Endothelial cell of umbilical vein (primary cell): ENCODE results near the gene MGAT5. TPM values are rescaled to one million over a fixed set of nuclear protein-coding genes. Genes with fewer than 3 reads are reported as not detected.

Experiments used
- BruUV-seq: library from RNA; stranded (reverse); fragments of 400-500 nt; replicated peaks from 2 replicates; lab custom pipeline; 2021; lab: Mats Ljungman, UMichigan
- CTCF ChIA-PET: fragments of 300-600, 350-600 bp; sonication (Branson Sonifier 250); formaldehyde crosslinking; loops from one replicate; lab custom pipeline; 2021; ENCODE audit warnings: antibody characterized with exemption, inconsistent platforms; lab: Charles Lee
- POLR2A ChIA-PET: fragments of 300-600, 350-600 bp; sonication (Branson Sonifier 250); formaldehyde crosslinking; loops from one replicate; lab custom pipeline; 2021; ENCODE audit warnings: antibody characterized with exemption, inconsistent platforms; lab: Charles Lee
- DNase-seq: peaks from one replicate; pipeline ENCODE4 v3.0.0-alpha.2; 2011; ENCODE audit warnings: low read depth, low spot score
- FAIRE-seq: peaks from 2 replicates; lab custom pipeline; 2011; peaks lifted over from hg19 to GRCh38; lab: Jason Lieb, UNC
- H2AFZ ChIP-seq: 2 replicates; pipeline ENCODE4 v1.6.0; 2012; ENCODE audit warnings: low read depth, low read length, control low read depth, inconsistent platforms
- H3K27ac ChIP-seq: 2 replicates; pipeline ENCODE4 v1.5.1; 2011; ENCODE audit warnings: low read depth, mild to moderate bottlenecking, control low read depth, low read length, moderate library complexity; ENCODE audit not compliant: insufficient read depth
- H3K27me3 ChIP-seq, 2 experiments: 2 replicates each; pipeline versions ENCODE4 v1.6.0 to v1.6.1; 2011; ENCODE audit warnings: low read length in 2 of 2, mixed read lengths in 1 of 2; ENCODE audit not compliant: control insufficient read depth in 2 of 2, insufficient read depth in 2 of 2
- H3K36me3 ChIP-seq, 2 experiments: 2 replicates in 1 of 2; 3 replicates in 1 of 2; pipeline ENCODE4 v1.5.1; 2011; ENCODE audit warnings: low read length in 2 of 2, mild to moderate bottlenecking in 1 of 2, moderate library complexity in 1 of 2; ENCODE audit not compliant: control insufficient read depth in 2 of 2, insufficient read depth in 2 of 2; ENCODE audit errors: extremely low read depth in 1 of 2
- H3K4me1 ChIP-seq: 3 replicates; pipeline ENCODE4 v1.5.1; 2011; ENCODE audit warnings: mild to moderate bottlenecking, low read length; ENCODE audit not compliant: control insufficient read depth, insufficient read depth; ENCODE audit errors: extremely low read depth
- H3K4me2 ChIP-seq: 2 replicates; pipeline ENCODE4 v1.6.1; 2011; ENCODE audit warnings: low read length, control low read depth, mixed read lengths; ENCODE audit not compliant: insufficient read depth
- H3K4me3 ChIP-seq, 3 experiments: fragments of 200-600 bp in 1 of 3; sonication (generic), shearing (Covaris generic) in 1 of 3; replicated peaks in 1 of 3; 2 replicates each; pipeline ENCODE4 v1.5.1; 2011 to 2016; ENCODE audit warnings: control low read depth in 3 of 3, low read length in 3 of 3, mild to moderate bottlenecking in 2 of 3, inconsistent platforms in 1 of 3, low read depth in 1 of 3, moderate library complexity in 1 of 3; ENCODE audit not compliant: insufficient read depth in 1 of 3
- H3K79me2 ChIP-seq: 2 replicates; pipeline ENCODE4 v1.6.0; 2012; ENCODE audit warnings: low read length, inconsistent platforms; ENCODE audit not compliant: control insufficient read depth, insufficient read depth
- H3K9ac ChIP-seq: replicated peaks from 2 replicates; pipeline ENCODE3; 2011; ENCODE audit warnings: low read length, control low read depth; ENCODE audit not compliant: insufficient read depth; ENCODE audit errors: extremely low read depth
- H3K9me1 ChIP-seq: replicated peaks from 3 replicates; pipeline ENCODE4 v1.6.0; 2011; ENCODE audit warnings: mild to moderate bottlenecking, low read length; ENCODE audit not compliant: control insufficient read depth, insufficient read depth; ENCODE audit errors: extremely low read depth
- H3K9me3 ChIP-seq: replicated peaks from 2 replicates; pipeline ENCODE4 v1.5.1; 2012; ENCODE audit warnings: low read length, inconsistent platforms; ENCODE audit not compliant: control insufficient read depth, insufficient read depth
- H4K20me1 ChIP-seq: replicated peaks from 2 replicates; pipeline ENCODE3; 2011; ENCODE audit warnings: mild to moderate bottlenecking, low read length; ENCODE audit not compliant: control insufficient read depth, insufficient read depth; ENCODE audit errors: extremely low read depth
- EZH2 ChIP-seq: IDR thresholded peaks from 2 replicates; pipeline ENCODE4 v1.6.1; 2012; ENCODE audit warnings: borderline replicate concordance, low read depth, mild to moderate bottlenecking, moderate library complexity, low read length, inconsistent platforms; ENCODE audit not compliant: severe bottlenecking
- FOS ChIP-seq: IDR thresholded peaks from 2 replicates; pipeline ENCODE4 v1.6.1; 2011; ENCODE audit warnings: mild to moderate bottlenecking, low read length, moderate library complexity, borderline replicate concordance; ENCODE audit not compliant: insufficient read depth
- GATA2 ChIP-seq: IDR thresholded peaks from 2 replicates; pipeline ENCODE4 v1.7.0; 2011; ENCODE audit warnings: low read depth, mild to moderate bottlenecking, moderate library complexity, mixed read lengths, low read length; ENCODE audit not compliant: insufficient read length, insufficient read depth
- JUN ChIP-seq: IDR thresholded peaks from 2 replicates; pipeline ENCODE4 v1.6.1; 2011; ENCODE audit warnings: borderline replicate concordance, low read depth; ENCODE audit not compliant: insufficient read length, insufficient read depth
- MAX ChIP-seq: IDR thresholded peaks from 2 replicates; pipeline ENCODE4 v1.6.1; 2011; ENCODE audit not compliant: insufficient read depth, insufficient read length
- MYC ChIP-seq: IDR thresholded peaks from one replicate; pipeline ENCODE4 v1.6.1; 2011; ENCODE audit warnings: mild to moderate bottlenecking, low read depth, low read length
- POLR2A ChIP-seq: IDR thresholded peaks from 2 replicates; pipeline ENCODE4 v1.6.1; 2012; ENCODE audit warnings: low read depth, mild to moderate bottlenecking, control low read depth, low read length
- POLR2AphosphoS5 ChIP-seq: IDR thresholded peaks from 2 replicates; pipeline ENCODE4 v1.6.1; 2012; ENCODE audit warnings: low read depth, mild to moderate bottlenecking, control low read depth, low read length, moderate library complexity; ENCODE audit not compliant: insufficient read depth
- dilution Hi-C: fragments of 300-500 bp; cut with MboI; formaldehyde crosslinking; loops from one replicate; pipeline ENCODE4 v1.15.0; 2019; ENCODE audit warnings: low sequenced_read_pairs; ENCODE audit not compliant: extremely low pct_ligation_motif_present
- intact Hi-C: fragments of 100-400 bp; cut with micrococcal nuclease; formaldehyde crosslinking; loops from one replicate; pipeline ENCODE4 v1.10.0; 2022
- polyA plus RNA-seq, 4 experiments: library from polyadenylated mRNA; depleted of rRNA in 3 of 4; stranded (reverse) in 3 of 4; unstranded in 1 of 4; fragments of >200 nt; gene quantifications; 2 replicates each; pipeline versions ENCODE4 v1.2.1 to v1.2.3, GENCODE V29; 2011 to 2012; ENCODE audit warnings: missing spikeins in 1 of 4
- total RNA-seq: library from RNA; stranded (reverse); gene quantifications from 2 replicates; pipeline ENCODE4 v1.2.3, GENCODE V29; 2021
- TF ChIP-seq, protein P1 (sequence below), 2 donors: IDR thresholded peaks; 1 replicate in 1 of 2; 2 replicates in 1 of 2; pipeline ENCODE4 v1.5.1; 2011; ENCODE audit warnings: low read length in 2 of 2, mild to moderate bottlenecking in 2 of 2, moderate library complexity in 2 of 2, control low read depth in 1 of 2, inconsistent platforms in 1 of 2, low read depth in 1 of 2; ENCODE audit not compliant: insufficient read depth in 1 of 2; ENCODE audit errors: extremely low read depth in 1 of 2

MGAT5 gene
- total and polyA plus RNA-seq, 2 donors (not counting 3 experiments of a cell fraction or from before 2014, with no cell fraction given): 17.7 to 84.1 TPM

DNA sequence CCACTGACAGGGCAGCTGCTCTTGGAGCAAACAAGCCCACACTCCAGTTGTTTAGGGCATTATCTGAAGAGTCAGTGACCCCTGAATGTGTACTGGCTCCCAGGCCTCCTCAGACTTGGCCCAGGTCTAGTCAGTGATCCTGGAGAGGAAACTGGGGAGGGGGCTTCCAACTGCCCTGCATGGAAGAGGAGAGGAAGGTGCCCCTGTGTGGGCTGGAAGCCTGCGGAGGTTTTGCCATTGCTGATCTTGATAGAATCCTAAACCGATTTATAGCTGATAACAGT lies 197.4 kb downstream of the MGAT5 start:
- intact Hi-C loops: loop anchor here (1.0 to 5.0 kb wide), 6 partner anchors 144 to 559 kb away; no protein-coding TSS in a partner anchor
- ChIA-PET POLR2A (interaction anchor here (0.7 kb wide), 1 partner anchor 76 kb away, joined by 3 read pairs; no protein-coding TSS in a partner anchor), CTCF (interaction anchor here (0.6 to 11.1 kb wide), 96 partner anchors 10 to 1347 kb away, joined by 3 to 234 read pairs (median 6); partner anchors contain the start of genes CCNT2, MGAT5 and TMEM163)
- TF ChIP-seq POLR2A (no peak), FOS (no peak), JUN (no peak), EZH2 (no peak), MAX (no peak), GATA2 (no peak), POLR2AphosphoS5 (no peak), MYC (no peak)
- TF ChIP-seq, protein P1, sequence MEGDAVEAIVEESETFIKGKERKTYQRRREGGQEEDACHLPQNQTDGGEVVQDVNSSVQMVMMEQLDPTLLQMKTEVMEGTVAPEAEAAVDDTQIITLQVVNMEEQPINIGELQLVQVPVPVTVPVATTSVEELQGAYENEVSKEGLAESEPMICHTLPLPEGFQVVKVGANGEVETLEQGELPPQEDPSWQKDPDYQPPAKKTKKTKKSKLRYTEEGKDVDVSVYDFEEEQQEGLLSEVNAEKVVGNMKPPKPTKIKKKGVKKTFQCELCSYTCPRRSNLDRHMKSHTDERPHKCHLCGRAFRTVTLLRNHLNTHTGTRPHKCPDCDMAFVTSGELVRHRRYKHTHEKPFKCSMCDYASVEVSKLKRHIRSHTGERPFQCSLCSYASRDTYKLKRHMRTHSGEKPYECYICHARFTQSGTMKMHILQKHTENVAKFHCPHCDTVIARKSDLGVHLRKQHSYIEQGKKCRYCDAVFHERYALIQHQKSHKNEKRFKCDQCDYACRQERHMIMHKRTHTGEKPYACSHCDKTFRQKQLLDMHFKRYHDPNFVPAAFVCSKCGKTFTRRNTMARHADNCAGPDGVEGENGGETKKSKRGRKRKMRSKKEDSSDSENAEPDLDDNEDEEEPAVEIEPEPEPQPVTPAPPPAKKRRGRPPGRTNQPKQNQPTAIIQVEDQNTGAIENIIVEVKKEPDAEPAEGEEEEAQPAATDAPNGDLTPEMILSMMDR (IDR thresholded peaks at IDR 0.05; ENCODE audit: extremely low read depth in 1 of 2, insufficient read depth in 1 of 2, low read depth in 1 of 2, low read length in 2 of 2): no peak
- H3K79me2 ChIP-seq: no peaks in the 10 kb centered on the region
- no peaks in the 10 kb centered on the region for H3K9me1 ChIP-seq
- DNase-seq (no peak), FAIRE-seq (no peak)
- dilution Hi-C loops: no loop called here
- H3K9ac ChIP-seq: no peak overlapping the region
- H3K27ac ChIP-seq: no peak overlapping the region
- H3K27me3 ChIP-seq: no peaks in the 10 kb centered on the region
- no peaks in the 10 kb centered on the region for H3K9me3 ChIP-seq
- no peak overlapping the region for H2AFZ ChIP-seq
- no peak overlapping the region for H3K4me3 ChIP-seq
- H3K4me1 ChIP-seq: peaks cover 14% of the 10 kb centered on the region
- H4K20me1 ChIP-seq: no peaks in the 10 kb centered on the region
- no peak overlapping the region for H3K4me2 ChIP-seq
- TSS peak; percentile 4 for BruUV-seq
- peaks cover 0 to 2% of the 10 kb centered on the region in 2 experiments for H3K36me3 ChIP-seq
